ACHN (cell line): ENCODE data around the gene PHACTR1.

Source experiments
- DNase-seq: peaks from one replicate; pipeline ENCODE4 v3.0.0-alpha.2; 2015
- in situ Hi-C: cut with HindIII; loops from 2 replicates; pipeline ENCODE4 v1.10.0; 2017; ENCODE audit warnings: low sequenced_read_pairs, low pct_ligation_motif_present, low pct_unique_long_range_greater_than_20kb

Gene PHACTR1

GRCh38 chr6:13025893-13026499, 309.4 kb downstream of the PHACTR1 start:
- no peak for DNase-seq
- in situ Hi-C loops, result no loop called here

- DNase-seq, result no peak
- in situ Hi-C loops, result no loop called here
Measured at GRCh38 chr6:13026557-13026956, 310.0 kb downstream of the PHACTR1 start.

- in situ Hi-C loops, result no loop called here
- no peak for DNase-seq
Measured at GRCh38 chr6:13027207-13027606, 310.6 kb downstream of the PHACTR1 start.

GRCh38 chr6:13030396-13030795, 313.8 kb downstream of the PHACTR1 start:
- in situ Hi-C loops, result no loop called here
- DNase-seq, result no peak

- DNase-seq, result no peak
- in situ Hi-C loops, result no loop called here
Measured at GRCh38 chr6:13032566-13032965, 316.0 kb downstream of the PHACTR1 start.

GRCh38 chr6:13033145-13033544, 316.6 kb downstream of the PHACTR1 start:
- in situ Hi-C loops, result no loop called here
- DNase-seq, result no peak

- DNase-seq, result no peak
- in situ Hi-C loops, result no loop called here
Measured at GRCh38 chr6:13034316-13034715, 317.7 kb downstream of the PHACTR1 start.

- no peak for DNase-seq
- in situ Hi-C loops, result no loop called here
Measured at GRCh38 chr6:13035606-13036005, 319.0 kb downstream of the PHACTR1 start.

- DNase-seq, result no peak
- in situ Hi-C loops, result no loop called here
Measured at GRCh38 chr6:13038315-13038714, 321.7 kb downstream of the PHACTR1 start.

- no peak for DNase-seq
- in situ Hi-C loops, result no loop called here
Measured at GRCh38 chr6:13038741-13039190, 322.2 kb downstream of the PHACTR1 start.

- DNase-seq, result no peak
- in situ Hi-C loops, result no loop called here
Measured at GRCh38 chr6:13044390-13044789, 327.8 kb downstream of the PHACTR1 start.

GRCh38 chr6:13044896-13045295, 328.3 kb downstream of the PHACTR1 start:
- no peak for DNase-seq
- in situ Hi-C loops, result no loop called here

GRCh38 chr6:13045676-13046075, 329.1 kb downstream of the PHACTR1 start:
- no peak for DNase-seq
- in situ Hi-C loops, result no loop called here

GRCh38 chr6:13046084-13046483, 329.5 kb downstream of the PHACTR1 start:
- in situ Hi-C loops, result no loop called here
- DNase-seq, result no peak

GRCh38 chr6:13048113-13048512, 331.5 kb downstream of the PHACTR1 start:
- DNase-seq, result no peak
- in situ Hi-C loops, result no loop called here

- in situ Hi-C loops, result no loop called here
- no peak for DNase-seq
Measured at GRCh38 chr6:13049666-13050254, 333.2 kb downstream of the PHACTR1 start.

- no peak for DNase-seq
- in situ Hi-C loops, result no loop called here
Measured at GRCh38 chr6:13053006-13053461, 336.5 kb downstream of the PHACTR1 start.

- no peak for DNase-seq
- in situ Hi-C loops, result no loop called here
Measured at GRCh38 chr6:13058051-13058450, 341.5 kb downstream of the PHACTR1 start.

- in situ Hi-C loops, result no loop called here
Measured at GRCh38 chr6:13059026-13059425, 342.5 kb downstream of the PHACTR1 start.

GRCh38 chr6:13063300-13063918, 346.8 kb downstream of the PHACTR1 start:
- DNase-seq, result no peak
- in situ Hi-C loops, result no loop called here

More at GRCh38 chr6:13059026-13059425, 342.5 kb downstream of the PHACTR1 start:
- DNase-seq, result no peak
